PC-3 (cell line): ENCODE results near the gene LHX5.

Experiments
- EZH2 ChIP-seq: fragments of 300-600 bp; sonication (generic); IDR thresholded peaks from one replicate; pipeline ENCODE4 v1.6.1; 2017; ENCODE audit warnings: antibody characterized with exemption, mild to moderate bottlenecking, low read length; ENCODE audit not compliant: unreplicated experiment
- EZH2phosphoT487 ChIP-seq: fragments of 300-600 bp; sonication (generic); IDR thresholded peaks from 2 replicates; pipeline ENCODE4 v1.6.1; 2018; ENCODE audit warnings: mild to moderate bottlenecking, antibody characterized with exemption, low read length, borderline replicate concordance
- TF ChIP-seq, protein P1 (sequence below): fragments of 300-600 bp; sonication (generic); conservative IDR thresholded peaks from 2 replicates; pipeline ENCODE4 v1.5.1; 2017; ENCODE audit warnings: antibody characterized with exemption, low read depth, mild to moderate bottlenecking, low read length

DNA sequence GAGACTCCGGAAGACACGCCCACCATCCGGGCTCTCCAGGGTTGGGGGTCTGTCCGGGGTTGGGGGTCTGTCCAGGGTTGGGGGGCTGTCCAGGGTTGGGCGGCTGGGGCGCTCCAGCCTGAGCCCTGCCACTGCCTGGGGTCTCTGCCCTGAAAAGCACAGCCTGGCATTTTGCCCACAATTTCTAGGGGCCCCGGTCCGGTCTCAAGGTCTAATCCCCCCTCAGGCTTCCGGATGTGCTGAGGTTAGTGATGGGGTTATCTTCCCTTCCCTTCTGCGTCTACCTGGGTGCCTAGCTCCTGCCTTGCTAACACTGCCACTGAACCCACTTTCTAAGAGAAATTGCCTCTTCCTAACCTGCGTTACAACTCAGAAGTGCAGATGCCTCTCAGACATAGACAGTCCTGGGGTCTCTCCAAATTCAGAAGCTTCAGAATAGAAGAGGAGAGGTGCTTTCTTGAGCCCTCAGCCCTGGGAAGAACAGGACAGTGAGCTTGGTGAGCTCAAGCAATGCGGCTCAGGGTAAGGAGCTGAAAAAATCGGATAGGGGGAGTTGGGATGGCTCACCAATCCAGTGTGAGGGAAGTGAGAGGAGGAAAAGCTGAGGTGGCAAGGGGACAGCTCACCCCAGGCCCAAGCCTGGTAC, 5.7 kb downstream of the LHX5 start:
- TF ChIP-seq, protein P1, sequence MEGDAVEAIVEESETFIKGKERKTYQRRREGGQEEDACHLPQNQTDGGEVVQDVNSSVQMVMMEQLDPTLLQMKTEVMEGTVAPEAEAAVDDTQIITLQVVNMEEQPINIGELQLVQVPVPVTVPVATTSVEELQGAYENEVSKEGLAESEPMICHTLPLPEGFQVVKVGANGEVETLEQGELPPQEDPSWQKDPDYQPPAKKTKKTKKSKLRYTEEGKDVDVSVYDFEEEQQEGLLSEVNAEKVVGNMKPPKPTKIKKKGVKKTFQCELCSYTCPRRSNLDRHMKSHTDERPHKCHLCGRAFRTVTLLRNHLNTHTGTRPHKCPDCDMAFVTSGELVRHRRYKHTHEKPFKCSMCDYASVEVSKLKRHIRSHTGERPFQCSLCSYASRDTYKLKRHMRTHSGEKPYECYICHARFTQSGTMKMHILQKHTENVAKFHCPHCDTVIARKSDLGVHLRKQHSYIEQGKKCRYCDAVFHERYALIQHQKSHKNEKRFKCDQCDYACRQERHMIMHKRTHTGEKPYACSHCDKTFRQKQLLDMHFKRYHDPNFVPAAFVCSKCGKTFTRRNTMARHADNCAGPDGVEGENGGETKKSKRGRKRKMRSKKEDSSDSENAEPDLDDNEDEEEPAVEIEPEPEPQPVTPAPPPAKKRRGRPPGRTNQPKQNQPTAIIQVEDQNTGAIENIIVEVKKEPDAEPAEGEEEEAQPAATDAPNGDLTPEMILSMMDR, result no peak
- TF ChIP-seq EZH2, result no peak
- TF ChIP-seq EZH2phosphoT487, result no peak
